ENCODE measurements around the gene XIST.

- TF ChIP-seq TCF7 (IDR thresholded peaks at IDR 0.05; ENCODE audit: borderline replicate concordance) (no peak), CHD4 (IDR thresholded peaks at IDR 0.05) (no peak), POLR2A (IDR thresholded peaks at IDR 0.05; ENCODE audit: low read depth, low read length) (no peak)
- TF ChIP-seq, protein P1, sequence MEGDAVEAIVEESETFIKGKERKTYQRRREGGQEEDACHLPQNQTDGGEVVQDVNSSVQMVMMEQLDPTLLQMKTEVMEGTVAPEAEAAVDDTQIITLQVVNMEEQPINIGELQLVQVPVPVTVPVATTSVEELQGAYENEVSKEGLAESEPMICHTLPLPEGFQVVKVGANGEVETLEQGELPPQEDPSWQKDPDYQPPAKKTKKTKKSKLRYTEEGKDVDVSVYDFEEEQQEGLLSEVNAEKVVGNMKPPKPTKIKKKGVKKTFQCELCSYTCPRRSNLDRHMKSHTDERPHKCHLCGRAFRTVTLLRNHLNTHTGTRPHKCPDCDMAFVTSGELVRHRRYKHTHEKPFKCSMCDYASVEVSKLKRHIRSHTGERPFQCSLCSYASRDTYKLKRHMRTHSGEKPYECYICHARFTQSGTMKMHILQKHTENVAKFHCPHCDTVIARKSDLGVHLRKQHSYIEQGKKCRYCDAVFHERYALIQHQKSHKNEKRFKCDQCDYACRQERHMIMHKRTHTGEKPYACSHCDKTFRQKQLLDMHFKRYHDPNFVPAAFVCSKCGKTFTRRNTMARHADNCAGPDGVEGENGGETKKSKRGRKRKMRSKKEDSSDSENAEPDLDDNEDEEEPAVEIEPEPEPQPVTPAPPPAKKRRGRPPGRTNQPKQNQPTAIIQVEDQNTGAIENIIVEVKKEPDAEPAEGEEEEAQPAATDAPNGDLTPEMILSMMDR (IDR thresholded peaks at IDR 0.05 in 2 of 3, conservative IDR thresholded peaks at IDR 0.05 in 1 of 3; ENCODE audit: control insufficient read depth in 2 of 3, extremely low read depth in 1 of 3, insufficient read depth in 1 of 3, low read depth in 3 of 3, low read length in 3 of 3): no peak
- TF ChIP-seq, protein P2, sequence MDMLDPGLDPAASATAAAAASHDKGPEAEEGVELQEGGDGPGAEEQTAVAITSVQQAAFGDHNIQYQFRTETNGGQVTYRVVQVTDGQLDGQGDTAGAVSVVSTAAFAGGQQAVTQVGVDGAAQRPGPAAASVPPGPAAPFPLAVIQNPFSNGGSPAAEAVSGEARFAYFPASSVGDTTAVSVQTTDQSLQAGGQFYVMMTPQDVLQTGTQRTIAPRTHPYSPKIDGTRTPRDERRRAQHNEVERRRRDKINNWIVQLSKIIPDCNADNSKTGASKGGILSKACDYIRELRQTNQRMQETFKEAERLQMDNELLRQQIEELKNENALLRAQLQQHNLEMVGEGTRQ (IDR thresholded peaks at IDR 0.05; ENCODE audit: borderline replicate concordance, low read depth, low read length): no peak
These were observed 16.4 kb upstream of the XIST start for GRCh38 chrX:73868916-73869315.
